8988T (cell line): Measurements from ENCODE around the gene RHBDF1.
A peak's percentile ranks its signal among the peaks of the same experiment; 100 is the strongest.

Experiments used
- DNase-seq: peaks from one replicate; pipeline ENCODE4 v3.0.0; 2011

RHBDF1 gene

GRCh38 chr16:92431-93339, 20.3 kb upstream of the RHBDF1 start:
- DNase-seq = no peak

GRCh38 chr16:91484-91883, 19.1 kb upstream of the RHBDF1 start:
- DNase-seq = no peak

- DNase-seq = peak; percentile 9
These were observed 17.2 kb upstream of the RHBDF1 start for GRCh38 chr16:89391-90302.

GRCh38 chr16:88613-89012, 16.2 kb upstream of the RHBDF1 start:
- DNase-seq = peak; percentile 5

- DNase-seq = peak; percentile 9
These were observed 14.1 kb upstream of the RHBDF1 start for GRCh38 chr16:86483-86952.

GRCh38 chr16:85865-86264, 13.4 kb upstream of the RHBDF1 start:
- DNase-seq = no peak

GRCh38 chr16:85407-85782, 13.0 kb upstream of the RHBDF1 start:
- DNase-seq = no peak

GRCh38 chr16:84718-85406, 12.4 kb upstream of the RHBDF1 start:
- DNase-seq = peak; percentile 83

- DNase-seq = no peak
These were observed 11.6 kb upstream of the RHBDF1 start for GRCh38 chr16:83781-84615.

GRCh38 chr16:83060-83603, 10.7 kb upstream of the RHBDF1 start:
- no peak for DNase-seq

- DNase-seq = no peak
These were observed 7.0 kb upstream of the RHBDF1 start for GRCh38 chr16:79151-80054.

- DNase-seq = no peak
These were observed 6.2 kb upstream of the RHBDF1 start for GRCh38 chr16:78444-79150.

- peak; percentile 97 for DNase-seq
These were observed 5.5 kb upstream of the RHBDF1 start, which contains the start of gene MPG for GRCh38 chr16:77807-78443. Gene MPG (plus strand): TSS chr16:78225. CDS start chr16:78310, 85 bp downstream.

GRCh38 chr16:77273-77806, 4.9 kb upstream of the RHBDF1 start:
- peak; percentile 57 for DNase-seq

GRCh38 chr16:76535-77272, 4.3 kb upstream of the RHBDF1 start:
- peak; percentile 73 for DNase-seq

GRCh38 chr16:75580-76501, 3.4 kb upstream of the RHBDF1 start:
- peak; percentile 59 for DNase-seq

- no peak for DNase-seq
These were observed 2.4 kb upstream of the RHBDF1 start for GRCh38 chr16:74747-75334.
